ENCODE data around the gene GABARAPL1. TPM values are rescaled to one million over a fixed set of nuclear protein-coding genes. Genes with fewer than 3 reads are reported as not detected.

The GABARAPL1 gene
- 48.8 TPM for total RNA-seq

GRCh38 chr12:10212739-10213131, at the start of gene GABARAPL1:
Gene GABARAPL1, plus strand, starts transcription at chr12:10212877. Its CDS starts 253 bp downstream, at chr12:10213130.

DNA sequence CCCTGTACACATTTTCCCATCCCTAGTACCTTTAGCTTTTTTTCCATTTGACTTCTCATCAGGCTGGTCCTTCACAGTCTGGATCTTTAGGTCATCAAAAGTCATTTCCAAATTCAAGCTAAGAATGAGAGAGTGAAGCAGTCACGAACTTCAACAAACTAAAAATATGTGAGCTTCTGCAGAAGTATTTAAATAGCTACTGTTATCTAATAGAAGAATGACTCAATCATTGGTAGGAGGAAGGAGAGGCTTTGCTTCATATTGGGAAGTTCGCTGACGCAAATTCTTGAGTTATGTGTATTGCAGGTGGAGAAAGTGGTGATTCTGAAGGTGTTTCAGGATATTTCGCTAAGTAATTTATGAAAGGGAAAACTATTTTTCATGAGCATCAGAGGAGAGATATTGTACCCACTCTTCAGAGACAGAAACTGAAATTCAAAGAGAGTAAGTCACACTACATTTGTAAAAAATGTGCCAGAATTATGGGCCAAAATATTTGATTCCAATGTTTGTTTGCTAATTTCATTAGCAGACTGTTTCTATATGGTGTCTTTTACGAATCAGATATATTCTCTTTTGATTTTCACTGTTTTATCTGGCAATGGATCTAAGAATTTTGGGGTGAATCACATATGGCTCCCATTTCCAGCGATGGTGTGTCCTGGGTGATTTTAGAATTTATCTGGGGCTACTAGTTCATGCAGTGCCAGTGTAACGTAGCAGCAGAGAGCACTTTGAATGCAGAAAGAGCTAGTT, 40.5 kb upstream of the GABARAPL1 start, which contains the start of gene OLR1:
OLR1 (minus strand) TSS at position 160 of the 756 bp plus-strand sequence; CDS start at position 105, 55 bp downstream.

GRCh38 chr12:10178821-10179220, 33.9 kb upstream of the GABARAPL1 start, which contains the start of gene TMEM52B:
Gene TMEM52B, plus strand, starts transcription at chr12:10179032. Its CDS starts 543 bp downstream, at chr12:10179575.

Other genes starting within 250 kb of the GABARAPL1 start
- not detected for gene CLEC12A, start 241.5 kb upstream of the GABARAPL1 start, total RNA-seq
- not detected for gene CLEC1B, start 213.8 kb upstream of the GABARAPL1 start, total RNA-seq
- gene CLEC12B, start 202.2 kb upstream of the GABARAPL1 start, total RNA-seq: not detected
- gene CLEC9A, start 182.2 kb upstream of the GABARAPL1 start, total RNA-seq: not detected
- 0.63 TPM for gene CLEC1A, start 113.9 kb upstream of the GABARAPL1 start, total RNA-seq
- gene CLEC7A, start 82.7 kb upstream of the GABARAPL1 start, total RNA-seq: 0.31 TPM
- gene OLR1, start 40.7 kb upstream of the GABARAPL1 start, total RNA-seq: 3.4 TPM
- 0.63 TPM for gene TMEM52B, start 33.8 kb upstream of the GABARAPL1 start, total RNA-seq
- 0.63 TPM for gene KLRD1, start 95.0 kb downstream of the GABARAPL1 start, total RNA-seq
- 0.31 TPM for gene KLRK1, start 177.2 kb downstream of the GABARAPL1 start, total RNA-seq
- gene KLRC4, start 196.9 kb downstream of the GABARAPL1 start, total RNA-seq: not detected
- gene KLRC3, start 207.7 kb downstream of the GABARAPL1 start, total RNA-seq: 0.63 TPM
- 0.31 TPM for gene KLRC2, start 223.1 kb downstream of the GABARAPL1 start, total RNA-seq
- not detected for gene KLRC1, start 240.5 kb downstream of the GABARAPL1 start, total RNA-seq

Data from parietal lobe (tissue), 1 donor.